Forelimb muscle (tissue), 1 donor: ENCODE measurements around the gene SCO2. TPM values are rescaled to one million over a fixed set of nuclear protein-coding genes. Genes with fewer than 3 reads are reported as not detected.

Source experiments
- DNase-seq: peaks from one replicate; pipeline ENCODE4 v3.0.0-alpha.2; 2013; ENCODE audit warnings: low read depth
- polyA plus RNA-seq: library from polyadenylated mRNA; unstranded; fragments of 120-200 nt; gene quantifications from one replicate; pipeline ENCODE4 v1.2.1, GENCODE V29; 2013; ENCODE audit not compliant: insufficient read length

Gene SCO2
- 1.6 TPM for polyA plus RNA-seq

DNA sequence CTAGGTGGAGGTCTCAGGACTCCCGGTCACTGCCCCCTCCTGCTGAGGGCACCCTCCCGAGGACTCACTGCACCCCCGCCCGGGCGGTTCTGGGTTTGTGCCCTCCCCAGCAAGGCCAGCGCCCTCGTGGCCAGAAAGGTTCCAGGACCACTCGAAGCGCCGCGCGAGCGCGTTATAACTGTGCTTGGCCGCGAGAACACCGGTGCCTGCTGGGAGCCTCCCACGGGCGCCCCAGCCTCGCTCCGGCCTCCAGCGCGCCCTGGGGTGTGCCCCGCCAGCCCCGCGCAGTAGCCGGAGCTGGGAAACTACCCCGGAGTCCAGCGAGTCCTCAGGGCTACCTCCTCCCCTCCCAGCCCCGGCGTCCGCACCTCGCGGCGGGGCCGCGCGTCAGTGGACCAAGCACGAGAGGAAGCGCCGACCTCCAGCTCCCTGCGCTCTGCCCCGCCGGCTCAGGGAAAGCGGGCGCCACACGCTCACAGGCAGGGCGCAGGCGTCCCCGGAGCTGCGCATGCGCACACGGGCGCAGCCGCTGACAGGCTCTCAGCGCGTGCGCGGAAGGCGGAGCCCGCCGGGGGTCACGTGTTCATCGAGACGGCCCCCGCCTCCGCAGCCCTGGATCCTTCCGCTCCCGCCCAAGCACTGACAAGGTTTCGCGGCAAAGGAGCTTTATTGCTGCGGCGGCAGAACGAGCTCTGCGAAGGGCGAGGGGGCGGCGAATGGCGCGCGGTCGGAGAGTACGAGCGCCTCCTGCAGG lies at the start of gene SCO2:
Gene SCO2, minus strand, starts transcription at position 495 of the 754 bp plus-strand sequence. CDS start 1,187 bp downstream, outside the sequence.
- peak; percentile 94 for DNase-seq

DNA sequence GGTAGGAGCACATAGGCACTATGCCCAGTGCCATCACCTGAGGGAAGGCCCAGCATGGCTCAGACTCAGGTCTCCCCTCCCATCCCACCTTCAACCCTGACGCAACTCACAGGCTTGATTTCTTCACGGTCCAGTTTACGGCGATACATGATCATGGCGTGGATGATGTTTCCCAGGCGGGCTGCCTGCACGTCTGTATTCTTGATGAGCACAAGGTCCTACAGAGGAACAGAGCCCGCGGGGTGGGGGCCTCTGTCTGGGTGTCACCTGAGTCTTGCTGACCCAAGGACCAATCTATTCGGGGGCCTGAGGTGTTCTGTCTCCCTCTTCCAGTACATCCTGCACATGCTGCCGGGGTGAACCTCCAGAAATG lies 49.0 kb upstream of the SCO2 start:
- no peak for DNase-seq

DNA sequence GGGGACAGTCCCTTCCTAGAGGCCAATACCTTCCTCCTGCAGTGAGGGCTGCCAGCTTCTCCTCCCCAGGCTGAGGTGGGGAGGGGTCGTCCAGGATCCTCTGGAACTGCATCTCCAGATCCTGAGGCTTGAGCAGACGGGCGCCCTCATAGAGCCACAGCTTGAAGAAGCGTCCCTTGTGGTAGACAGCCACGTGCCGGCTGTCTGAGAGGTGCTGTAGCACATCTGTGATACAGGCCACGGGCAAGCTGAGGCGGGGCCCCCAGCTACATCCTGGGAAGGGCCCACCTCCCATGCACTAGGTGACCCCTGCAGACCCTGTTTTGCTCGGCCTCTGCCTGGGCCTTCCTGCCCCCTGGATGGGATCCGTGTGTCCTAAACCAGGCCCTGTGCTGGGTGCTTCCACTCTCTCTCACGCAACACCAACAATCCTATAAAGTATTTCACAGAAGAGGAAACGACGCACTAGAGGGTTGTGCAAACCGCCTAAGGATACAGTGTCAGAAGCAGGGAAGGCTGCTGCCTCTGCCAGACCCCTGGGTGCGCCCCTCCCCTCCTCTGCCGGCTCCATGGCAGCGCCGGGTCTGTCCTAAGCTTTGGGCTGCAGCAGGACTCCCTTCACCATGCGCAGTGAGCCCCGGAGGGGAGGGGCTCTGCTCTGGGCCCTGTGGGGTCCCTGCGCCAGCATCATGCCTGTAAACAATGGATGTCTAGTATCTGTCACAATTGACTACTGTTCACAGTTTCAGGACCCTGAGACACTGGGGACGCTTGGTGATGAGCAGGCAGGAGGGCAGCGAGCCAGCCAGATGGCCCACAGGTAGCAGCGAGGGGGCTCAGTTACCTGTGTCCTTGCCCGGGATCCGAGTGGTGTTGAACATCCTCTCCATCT lies 48.3 kb upstream of the SCO2 start:
- DNase-seq = no peak

- no peak for DNase-seq
Observed at GRCh38 chr22:50572965-50573364, 47.6 kb upstream of the SCO2 start.

GRCh38 chr22:50571264-50572175 lies 46.1 kb upstream of the SCO2 start:
- DNase-seq = no peak

- DNase-seq = no peak
Observed at GRCh38 chr22:50570861-50571260, 45.5 kb upstream of the SCO2 start.

GRCh38 chr22:50569896-50570535 lies 44.6 kb upstream of the SCO2 start:
- DNase-seq = no peak

DNA sequence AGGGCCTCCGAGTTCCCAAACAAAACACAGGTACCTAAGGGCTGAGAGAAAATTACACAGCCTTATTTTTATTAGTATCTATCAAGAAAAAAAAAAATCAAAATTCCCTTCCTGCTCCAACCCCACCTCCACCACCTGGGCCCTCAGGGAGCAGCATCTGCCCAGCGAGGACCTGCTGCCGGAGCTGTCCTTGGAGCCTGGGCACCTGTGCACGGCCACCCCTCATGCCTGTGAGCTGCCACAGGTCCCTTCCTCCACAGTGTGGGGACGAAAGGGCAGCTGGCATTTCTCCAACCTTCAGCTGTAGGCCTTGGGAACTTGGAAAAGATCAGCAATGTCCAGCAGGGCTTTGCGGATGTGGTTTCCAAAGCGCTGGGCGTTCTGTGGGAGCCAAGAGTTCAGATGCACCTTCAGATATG lies 43.7 kb upstream of the SCO2 start:
- no peak for DNase-seq

GRCh38 chr22:50568626-50569025 lies 43.2 kb upstream of the SCO2 start:
- no peak for DNase-seq

- no peak for DNase-seq
Observed at GRCh38 chr22:50567721-50568252, 42.4 kb upstream of the SCO2 start.

DNA sequence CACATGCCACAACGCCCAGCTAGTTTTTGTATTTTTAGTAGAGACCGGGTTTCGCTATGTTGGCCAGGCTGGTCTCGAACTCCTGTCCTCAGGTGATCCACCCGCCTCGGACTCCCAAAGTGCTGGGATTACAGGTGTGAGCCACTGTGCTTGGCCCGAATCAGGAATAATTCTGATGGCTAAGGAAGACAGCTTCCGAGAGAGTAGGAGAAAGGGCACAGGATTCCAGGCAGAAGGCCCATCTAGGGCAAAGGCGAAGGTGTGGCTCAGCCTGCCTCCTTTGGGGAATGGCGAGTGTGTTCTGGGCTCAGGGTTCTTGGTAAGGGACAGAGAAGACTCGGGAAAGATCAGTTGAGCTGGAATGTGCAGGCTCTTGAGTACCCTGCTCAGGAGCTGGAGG lies 38.9 kb upstream of the SCO2 start:
- DNase-seq = no peak

DNA sequence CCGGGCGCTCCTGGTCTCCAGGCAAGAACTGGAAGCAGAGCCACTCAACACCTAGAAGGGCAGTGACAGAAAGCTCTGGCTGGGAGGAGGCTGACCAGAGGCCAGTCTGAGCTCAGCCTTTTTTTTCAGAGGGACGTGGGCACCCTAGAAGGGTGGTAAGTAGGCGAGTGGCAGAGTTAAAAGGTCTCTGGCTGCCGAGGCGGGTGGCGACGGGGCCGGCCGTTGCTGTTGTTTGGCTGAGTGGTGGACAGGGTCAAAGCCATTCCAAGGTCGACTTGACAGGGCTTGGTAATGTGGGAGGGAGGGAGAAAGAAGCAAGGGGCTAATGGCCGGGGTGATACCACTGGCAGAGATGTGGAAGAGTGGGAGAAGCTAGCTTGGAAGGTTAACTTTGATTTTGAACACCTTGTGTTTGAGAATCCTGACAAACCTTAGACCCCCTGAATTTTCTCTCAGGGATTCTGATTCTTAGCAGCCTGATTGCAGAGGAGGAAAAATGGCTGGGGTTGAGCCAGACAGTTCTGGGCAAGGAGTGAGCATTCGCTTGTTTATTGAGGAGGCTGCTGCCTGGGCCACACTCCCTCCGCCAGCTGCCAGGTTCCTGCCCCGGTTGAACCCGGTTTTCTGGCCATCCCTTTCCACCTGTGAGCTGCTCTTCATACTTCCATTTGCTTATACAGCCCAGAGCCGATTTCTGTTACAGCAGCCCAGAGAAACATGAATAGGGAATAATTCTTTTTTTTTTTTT lies 38.2 kb upstream of the SCO2 start:
- no peak for DNase-seq

DNA sequence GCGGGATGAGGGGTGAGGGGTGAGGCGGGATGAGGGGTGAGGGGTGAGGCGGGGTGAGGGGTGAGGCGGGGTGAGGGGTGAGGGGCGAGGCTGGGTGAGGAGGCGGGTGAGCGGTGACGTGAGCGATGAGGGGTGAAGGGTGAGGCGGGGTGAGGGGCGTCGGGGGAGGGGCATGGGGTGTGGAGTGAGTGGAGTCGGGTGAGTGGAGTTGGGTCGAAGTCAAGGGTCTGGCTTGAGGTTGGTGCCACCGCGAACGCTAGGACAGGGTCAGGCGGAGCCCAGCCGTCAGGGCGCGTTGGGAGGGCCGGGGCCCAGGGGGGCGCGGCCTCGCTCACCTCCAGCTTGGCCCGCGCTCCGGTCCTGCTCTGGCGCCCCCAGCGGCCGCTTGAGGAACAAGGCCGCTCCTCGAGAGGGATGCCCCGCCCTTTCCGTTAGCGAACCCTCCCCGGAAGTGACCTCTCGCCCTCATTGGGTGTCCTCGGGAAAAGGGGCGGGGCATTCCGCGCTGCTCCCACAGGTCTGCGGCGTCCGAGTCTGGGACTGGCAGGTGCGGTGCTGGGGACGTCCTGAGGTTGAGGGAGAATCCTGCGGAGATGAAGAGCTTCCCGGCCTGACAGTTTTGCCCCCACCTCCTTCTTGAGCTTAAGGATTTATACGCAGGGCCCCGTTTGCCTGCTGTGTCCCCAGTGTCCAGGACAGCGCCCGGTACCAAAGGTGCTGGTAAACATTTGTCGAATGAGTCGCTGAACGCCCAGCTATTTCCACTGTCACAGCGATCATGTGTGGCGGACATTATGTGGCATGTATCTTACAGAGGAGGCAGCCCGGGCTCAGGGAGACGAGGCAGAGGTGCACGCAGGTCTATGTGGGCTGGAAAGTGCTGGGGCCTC lies 37.4 kb upstream of the SCO2 start, which contains the start of gene SYCE3:
Gene SYCE3, minus strand, starts transcription at position 397 of the 890 bp plus-strand sequence. CDS start 6,514 bp downstream, outside the sequence.
- peak; percentile 55 for DNase-seq

DNA sequence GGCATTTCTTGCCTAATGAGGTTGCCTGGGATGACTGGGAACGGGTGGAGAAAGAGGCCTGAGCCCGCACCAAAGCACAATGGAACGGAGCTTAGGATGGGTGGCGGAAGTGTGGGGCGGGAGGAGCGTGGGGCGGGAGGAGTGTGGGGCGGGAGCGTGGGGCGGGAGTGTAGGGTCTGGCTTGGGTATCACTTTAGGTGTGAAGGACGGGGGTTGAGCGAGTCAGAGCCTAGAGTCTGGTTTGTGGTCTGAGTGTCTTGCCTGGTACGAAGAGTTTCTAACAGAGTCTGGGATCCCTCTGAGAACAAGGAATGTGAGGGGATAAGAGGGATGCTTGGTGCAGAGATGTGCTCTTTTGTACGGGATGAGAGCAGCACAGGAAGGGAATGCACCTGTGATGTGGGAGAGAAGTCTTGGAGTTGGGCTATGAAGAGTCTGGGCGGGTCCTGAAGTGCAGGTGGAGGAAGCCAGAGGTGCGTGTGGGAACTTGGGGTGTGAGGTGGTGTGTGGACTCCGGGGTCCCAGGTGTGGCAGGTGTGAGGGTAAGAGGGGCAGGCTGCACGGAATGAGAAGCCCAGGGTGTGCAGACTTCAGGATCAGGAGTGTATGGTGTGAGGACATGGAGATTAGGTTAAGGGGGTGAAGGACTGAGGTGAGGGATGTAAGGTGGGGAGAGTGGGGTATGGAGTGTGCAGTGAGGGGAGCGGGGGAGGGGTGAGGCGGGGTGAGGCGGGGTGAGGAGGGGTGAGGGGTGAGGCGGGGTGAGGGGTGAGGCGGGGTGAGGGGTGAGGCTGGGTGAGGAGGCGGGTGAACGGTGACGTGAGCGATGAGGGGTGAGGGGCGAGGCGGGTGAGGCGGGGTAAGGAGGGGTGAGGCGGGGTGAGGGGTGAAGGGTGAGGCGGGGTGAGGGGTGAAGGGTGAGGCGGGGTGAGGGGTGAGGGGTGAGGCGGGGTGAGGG lies 36.3 kb upstream of the SCO2 start:
- DNase-seq = no peak

DNA sequence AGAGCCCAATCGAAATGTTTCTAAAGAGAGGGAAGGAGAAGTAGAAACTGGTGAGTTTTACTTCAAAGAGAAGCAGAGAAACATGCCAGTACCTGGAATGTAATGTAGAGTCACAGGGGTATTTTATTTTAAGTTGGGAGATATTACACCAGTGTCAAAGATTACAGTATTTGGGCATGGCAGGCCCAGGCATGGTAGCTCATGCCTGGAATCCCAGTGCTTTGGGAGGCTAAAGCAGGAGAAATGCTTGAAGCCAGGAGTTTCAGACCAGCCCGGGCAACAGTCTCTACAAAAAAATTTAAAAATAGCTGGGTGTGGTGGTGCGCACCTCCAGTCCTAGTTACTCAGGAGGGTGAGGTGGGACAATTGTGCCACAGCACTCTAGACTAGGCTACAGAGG lies 34.6 kb upstream of the SCO2 start:
- DNase-seq = no peak

GRCh38 chr22:50556703-50557102 lies 31.3 kb upstream of the SCO2 start:
- DNase-seq = no peak

GRCh38 chr22:50553310-50553709 lies 27.9 kb upstream of the SCO2 start:
- no peak for DNase-seq
